Lower lobe of right lung (tissue), 2 donors: ENCODE results near the gene SLC25A6. TPM values are rescaled to one million over a fixed set of nuclear protein-coding genes. Genes with fewer than 3 reads are reported as not detected.

ENCODE experiments used
- ATAC-seq, 2 donors: fragments of 200-7000 bp; cut with Tn5 transposase; one replicate each; pipeline ENCODE4 v1.9.1; 2020 to 2022; ENCODE audit warnings: mild to moderate bottlenecking in 2 of 2, moderate library complexity in 2 of 2
- DNase-seq: peaks from one replicate; pipeline ENCODE4 v3.0.0-alpha.2; 2020
- H3K27ac ChIP-seq: fragments of 200-600 bp; one replicate; pipeline ENCODE4 v1.8.0; 2022
- H3K27me3 ChIP-seq: fragments of 200-600 bp; one replicate; pipeline ENCODE4 v1.8.0; 2022; ENCODE audit warnings: low read depth
- H3K36me3 ChIP-seq: fragments of 200-600 bp; one replicate; pipeline ENCODE4 v1.8.0; 2022; ENCODE audit warnings: mild to moderate bottlenecking
- H3K4me1 ChIP-seq: fragments of 200-600 bp; one replicate; pipeline ENCODE4 v1.8.0; 2022
- H3K4me3 ChIP-seq: fragments of 200-600 bp; one replicate; pipeline ENCODE4 v1.8.0; 2022; ENCODE audit warnings: mild to moderate bottlenecking
- H3K9me3 ChIP-seq: fragments of 200-600 bp; one replicate; pipeline ENCODE4 v1.8.0; 2022
- CTCF ChIP-seq: fragments of 200-600 bp; IDR thresholded peaks from one replicate; pipeline ENCODE4 v1.8.0; 2022; ENCODE audit warnings: antibody characterized with exemption, mild to moderate bottlenecking
- intact Hi-C: fragments of 100-400 bp; cut with DNase I; formaldehyde crosslinking; loops from one replicate; pipeline ENCODE4 v1.11.0; 2022
- total RNA-seq: library from RNA; stranded (reverse); fragmentation: NEBNext Ultra II Directional; extraction: Animal tissue kit (Norgen Biotek cat#: 25700); gene quantifications from one replicate; pipeline ENCODE4 v1.2.1, GENCODE V29; 2021
- donor health status: DM: no; HTN: yes; CAD: no; lungs with severe emphysema.

The SLC25A6 gene
- total RNA-seq, 1 donor from 2014 or later = 335 TPM

GRCh38 chrX:1361910-1362309, 30.0 kb downstream of the SLC25A6 start:
- DNase-seq (no peak), ATAC-seq (no peak)
- intact Hi-C loops = no loop called here
- Histone ChIP-seq H3K4me3 (no peak overlapping the region), H3K4me1 (no peaks in the 10 kb centered on the region), H3K27ac (no peak overlapping the region), H3K36me3 (peaks cover 55% of the 10 kb centered on the region), H3K9me3 (peaks cover 7% of the 10 kb centered on the region), H3K27me3 (no peaks in the 10 kb centered on the region)
- TF ChIP-seq CTCF = no peak

GRCh38 chrX:1361275-1361674, 30.6 kb downstream of the SLC25A6 start:
- H3K36me3 ChIP-seq = peaks cover 55% of the 10 kb centered on the region
- no peak for DNase-seq
- intact Hi-C loops = no loop called here
- TF ChIP-seq CTCF = no peak
- no peak for ATAC-seq
- H3K9me3 ChIP-seq = peaks cover 7% of the 10 kb centered on the region
- H3K27me3 ChIP-seq = no peaks in the 10 kb centered on the region
- H3K27ac ChIP-seq = no peak overlapping the region
- no peaks in the 10 kb centered on the region for H3K4me1 ChIP-seq
- H3K4me3 ChIP-seq = no peak overlapping the region

- intact Hi-C loops = no loop called here
- no peak for TF ChIP-seq CTCF
- H3K27me3 ChIP-seq = no peaks in the 10 kb centered on the region
- H3K36me3 ChIP-seq = peaks cover 55% of the 10 kb centered on the region
- no peaks in the 10 kb centered on the region for H3K4me1 ChIP-seq
- H3K27ac ChIP-seq = no peak overlapping the region
- no peak overlapping the region for H3K4me3 ChIP-seq
- peaks cover 7% of the 10 kb centered on the region for H3K9me3 ChIP-seq
- ATAC-seq (no peak), DNase-seq (no peak)
These were observed 31.7 kb downstream of the SLC25A6 start for GRCh38 chrX:1360171-1360570.

GRCh38 chrX:1359477-1359873, 32.4 kb downstream of the SLC25A6 start:
- H3K27ac ChIP-seq = no peak overlapping the region
- no peak for DNase-seq
- no peaks in the 10 kb centered on the region for H3K27me3 ChIP-seq
- peaks cover 54% of the 10 kb centered on the region for H3K36me3 ChIP-seq
- H3K4me3 ChIP-seq = no peak overlapping the region
- TF ChIP-seq CTCF = no peak
- H3K4me1 ChIP-seq = no peaks in the 10 kb centered on the region
- peaks cover 7% of the 10 kb centered on the region for H3K9me3 ChIP-seq
- no peak for ATAC-seq
- intact Hi-C loops = no loop called here

GRCh38 chrX:1358793-1359476, 33.0 kb downstream of the SLC25A6 start:
- ATAC-seq (no peak), DNase-seq (no peak)
- H3K27me3 ChIP-seq = no peaks in the 10 kb centered on the region
- peaks cover 7% of the 10 kb centered on the region for H3K9me3 ChIP-seq
- H3K36me3 ChIP-seq = peaks cover 49% of the 10 kb centered on the region
- intact Hi-C loops = no loop called here
- no peak for TF ChIP-seq CTCF
- no peak overlapping the region for H3K4me3 ChIP-seq
- H3K27ac ChIP-seq = no peak overlapping the region
- H3K4me1 ChIP-seq = no peaks in the 10 kb centered on the region
